ENCODE results near the gene TMPRSS4. TPM values are rescaled to one million over a fixed set of nuclear protein-coding genes. Genes with fewer than 3 reads are reported as not detected.

The TMPRSS4 gene
- total and polyA plus RNA-seq, 4 donors: 0.08 to 0.33 (median 0.24) TPM; not detected in 1

GRCh38 chr11:118168751-118169150, 91.9 kb downstream of the TMPRSS4 start:
- no peak overlapping the region for H3K4me3 ChIP-seq (ENCODE audit: low read depth in 1 of 3, low read length in 3 of 3)
- no peaks in the 10 kb centered on the region for H3K27me3 ChIP-seq (ENCODE audit: control insufficient read depth in 4 of 4, insufficient read depth in 4 of 4, low read length in 3 of 4)
- DNase-seq (ENCODE audit: low spot score): no peak
- peaks cover 0 to 3% (median 0%) of the 10 kb centered on the region in 4 donors for H3K4me1 ChIP-seq (ENCODE audit: control insufficient read depth in 4 of 4, insufficient read depth in 4 of 4, low read length in 3 of 4)
- H3K36me3 ChIP-seq (ENCODE audit: control insufficient read depth in 4 of 4, insufficient read depth in 3 of 4, low read depth in 1 of 4, low read length in 3 of 4): no peaks in the 10 kb centered on the region
- no peak overlapping the region for H3K27ac ChIP-seq (ENCODE audit: low read depth in 1 of 2, low read length in 2 of 2)
- TF ChIP-seq JUND (IDR thresholded peaks at IDR 0.05) (no peak), HNF4G (IDR thresholded peaks at IDR 0.05) (no peak), ATF3 (IDR thresholded peaks at IDR 0.05) (no peak), NR2F2 (IDR thresholded peaks at IDR 0.05) (no peak), FOXA2 (IDR thresholded peaks at IDR 0.05) (no peak), RAD21 (IDR thresholded peaks at IDR 0.05) (no peak), EGR1 (IDR thresholded peaks at IDR 0.05; ENCODE audit: low read depth in 2 of 2) (no peak), MAX (IDR thresholded peaks at IDR 0.05) (no peak), GABPA (IDR thresholded peaks at IDR 0.05 in 1 of 2, conservative IDR thresholded peaks at IDR 0.05 in 1 of 2) (no peak)
- no peaks in the 10 kb centered on the region for H3K9me3 ChIP-seq (ENCODE audit: control insufficient read depth in 4 of 4, low read length in 3 of 4)
- H3K9ac ChIP-seq (ENCODE audit: low read depth in 1 of 2, low read length in 2 of 2): no peak overlapping the region
- WGBS: 69% methylated on average over 3 of the region's 3 CpGs

GRCh38 chr11:118169300-118170140, 92.6 kb downstream of the TMPRSS4 start:
- no peaks in the 10 kb centered on the region for H3K36me3 ChIP-seq (ENCODE audit: control insufficient read depth in 4 of 4, insufficient read depth in 3 of 4, low read depth in 1 of 4, low read length in 3 of 4)
- H3K27ac ChIP-seq (ENCODE audit: low read depth in 1 of 2, low read length in 2 of 2): no peak overlapping the region
- peaks cover 0 to 3% (median under 1%) of the 10 kb centered on the region in 4 donors for H3K4me1 ChIP-seq (ENCODE audit: control insufficient read depth in 4 of 4, insufficient read depth in 4 of 4, low read length in 3 of 4)
- DNase-seq (ENCODE audit: low spot score): no peak
- WGBS: 81% methylated on average over 7 of the region's 7 CpGs
- no peak overlapping the region for H3K4me3 ChIP-seq (ENCODE audit: low read depth in 1 of 3, low read length in 3 of 3)
- H3K27me3 ChIP-seq (ENCODE audit: control insufficient read depth in 4 of 4, insufficient read depth in 4 of 4, low read length in 3 of 4): no peaks in the 10 kb centered on the region
- TF ChIP-seq ATF3 (IDR thresholded peaks at IDR 0.05) (no peak), GABPA (IDR thresholded peaks at IDR 0.05 in 1 of 2, conservative IDR thresholded peaks at IDR 0.05 in 1 of 2) (no peak), FOXA2 (IDR thresholded peaks at IDR 0.05) (no peak), NR2F2 (IDR thresholded peaks at IDR 0.05) (no peak), FOXA1 (IDR thresholded peaks at IDR 0.05) (no peak), YY1 (IDR thresholded peaks at IDR 0.05) (no peak), ZBTB33 (IDR thresholded peaks at IDR 0.05) (no peak), TAF1 (conservative IDR thresholded peaks at IDR 0.05) (no peak), HNF4A (conservative IDR thresholded peaks at IDR 0.05) (no peak), EGR1 (IDR thresholded peaks at IDR 0.05; ENCODE audit: low read depth in 2 of 2) (no peak), MAX (IDR thresholded peaks at IDR 0.05) (no peak), RXRA (IDR thresholded peaks at IDR 0.05) (no peak), RAD21 (IDR thresholded peaks at IDR 0.05) (no peak), SP1 (IDR thresholded peaks at IDR 0.05) (no peak), REST (IDR thresholded peaks at IDR 0.05) (no peak)
- no peak overlapping the region for H3K9ac ChIP-seq (ENCODE audit: low read depth in 1 of 2, low read length in 2 of 2)
- no peaks in the 10 kb centered on the region for H3K9me3 ChIP-seq (ENCODE audit: control insufficient read depth in 4 of 4, low read length in 3 of 4)
